ENCODE measurements around the gene TIAM2. TPM values are rescaled to one million over a fixed set of nuclear protein-coding genes. Genes with fewer than 3 reads are reported as not detected.
A peak's percentile ranks its signal among the peaks of the same experiment; 100 is the strongest.

TIAM2 gene
- total and polyA plus RNA-seq, 12 donors, result 4.3 to 22.5 (median 11.8) TPM

DNA sequence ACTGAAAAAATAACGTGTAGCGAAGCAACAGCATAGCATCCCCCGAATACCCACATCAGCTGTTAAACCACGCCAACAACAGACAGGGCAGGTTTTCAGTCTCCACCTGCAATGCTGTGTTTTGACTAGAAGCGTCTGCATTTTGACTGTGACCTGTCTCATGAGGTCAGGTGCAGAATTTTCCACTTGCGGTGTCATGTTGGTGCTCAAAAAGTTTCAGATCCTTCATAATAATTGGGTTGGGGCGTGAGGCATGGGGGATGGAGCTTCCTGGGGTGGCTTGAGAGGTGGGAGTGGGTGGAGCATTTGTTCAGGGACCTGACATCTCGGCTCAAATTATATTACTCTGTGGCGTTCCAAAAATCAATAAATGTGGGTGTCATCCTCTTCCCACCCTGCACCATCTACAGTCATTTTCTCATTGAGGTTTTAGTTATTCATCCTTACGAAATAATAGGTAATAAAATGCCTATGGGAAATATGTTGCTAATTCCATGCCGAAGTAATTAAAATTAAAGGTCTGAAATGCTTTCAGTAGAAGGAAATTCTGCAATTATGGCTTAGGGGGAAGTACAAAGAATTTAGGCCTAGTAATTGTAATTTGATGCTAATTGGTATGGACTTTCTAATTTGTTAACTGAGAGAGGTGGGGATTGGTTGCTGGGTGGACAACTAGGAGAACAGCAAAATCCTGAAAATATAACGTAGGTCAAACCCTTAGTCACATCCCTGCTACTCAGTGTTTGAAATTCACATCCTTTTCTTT is 81.0 kb downstream of the TIAM2 start:
- Histone ChIP-seq H3K9me3 (no peaks in the 10 kb centered on the region), H3K27ac (no peak overlapping the region), H3K27me3 (no peaks in the 10 kb centered on the region), H3K36me3 (no peaks in the 10 kb centered on the region), H3K4me3 (no peak overlapping the region), H3K4me1 (peaks cover 0 to 9% (median 0%) of the 10 kb centered on the region in 9 donors)
- intact Hi-C loops (cut with DNase I), result no loop called here
- ATAC-seq, result no peak
- 93 to 95% methylated on average over 12 of the region's 12 CpGs for WGBS, 2 donors
- no peak for DNase-seq
- TF ChIP-seq, protein P1, sequence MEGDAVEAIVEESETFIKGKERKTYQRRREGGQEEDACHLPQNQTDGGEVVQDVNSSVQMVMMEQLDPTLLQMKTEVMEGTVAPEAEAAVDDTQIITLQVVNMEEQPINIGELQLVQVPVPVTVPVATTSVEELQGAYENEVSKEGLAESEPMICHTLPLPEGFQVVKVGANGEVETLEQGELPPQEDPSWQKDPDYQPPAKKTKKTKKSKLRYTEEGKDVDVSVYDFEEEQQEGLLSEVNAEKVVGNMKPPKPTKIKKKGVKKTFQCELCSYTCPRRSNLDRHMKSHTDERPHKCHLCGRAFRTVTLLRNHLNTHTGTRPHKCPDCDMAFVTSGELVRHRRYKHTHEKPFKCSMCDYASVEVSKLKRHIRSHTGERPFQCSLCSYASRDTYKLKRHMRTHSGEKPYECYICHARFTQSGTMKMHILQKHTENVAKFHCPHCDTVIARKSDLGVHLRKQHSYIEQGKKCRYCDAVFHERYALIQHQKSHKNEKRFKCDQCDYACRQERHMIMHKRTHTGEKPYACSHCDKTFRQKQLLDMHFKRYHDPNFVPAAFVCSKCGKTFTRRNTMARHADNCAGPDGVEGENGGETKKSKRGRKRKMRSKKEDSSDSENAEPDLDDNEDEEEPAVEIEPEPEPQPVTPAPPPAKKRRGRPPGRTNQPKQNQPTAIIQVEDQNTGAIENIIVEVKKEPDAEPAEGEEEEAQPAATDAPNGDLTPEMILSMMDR (IDR thresholded peaks at IDR 0.05), result no peak

DNA sequence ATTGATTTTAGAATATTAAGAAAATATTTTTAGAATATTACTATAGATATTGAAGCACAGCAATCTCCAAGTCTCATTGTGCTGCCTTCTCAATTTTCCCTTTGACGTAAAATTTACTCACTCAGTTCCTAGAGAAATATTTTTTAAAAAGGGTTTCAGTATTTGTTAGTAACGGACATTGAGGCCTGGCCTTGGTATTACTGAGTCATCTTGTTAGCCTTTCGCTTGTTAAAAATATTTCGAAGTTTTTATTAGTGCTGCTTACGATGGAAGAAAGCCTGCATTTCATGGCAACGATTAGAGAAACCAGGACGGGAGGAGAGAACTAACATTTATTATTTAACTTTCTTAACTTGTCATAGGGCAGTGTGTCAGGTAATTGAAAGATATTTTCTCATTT is 82.2 kb downstream of the TIAM2 start:
- no peak overlapping the region for H3K27ac ChIP-seq
- no peaks in the 10 kb centered on the region for H3K9me3 ChIP-seq
- H3K27me3 ChIP-seq, result no peaks in the 10 kb centered on the region
- no peak overlapping the region for H3K4me3 ChIP-seq
- no peaks in the 10 kb centered on the region for H3K36me3 ChIP-seq
- 85 to 94% methylated on average over 7 of the region's 7 CpGs for WGBS, 2 donors
- intact Hi-C loops (cut with DNase I), result no loop called here
- ATAC-seq (no peak), DNase-seq (no peak)
- H3K4me1 ChIP-seq, result peaks cover 0 to 9% (median 0%) of the 10 kb centered on the region in 9 donors
- TF ChIP-seq, protein P1 (IDR thresholded peaks at IDR 0.05), result no peak

DNA sequence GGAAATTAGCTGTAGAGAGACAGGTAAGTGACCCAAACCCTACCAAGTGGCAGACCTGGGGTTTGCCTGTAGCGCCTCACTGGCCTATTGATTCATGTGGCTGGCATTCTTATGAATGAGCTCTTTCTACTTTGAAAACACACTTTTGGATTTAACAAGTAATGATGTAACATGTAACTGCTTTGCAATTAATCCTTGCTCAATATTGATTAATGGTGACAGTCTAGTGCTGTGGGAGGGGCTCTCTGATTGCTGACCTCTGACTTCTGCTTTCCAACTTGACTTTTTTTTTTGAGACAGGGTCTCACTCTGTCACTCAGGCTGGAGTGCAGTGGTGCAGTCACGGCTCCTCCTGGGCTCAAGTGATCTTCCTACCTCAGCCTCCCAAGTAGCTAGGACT is 82.7 kb downstream of the TIAM2 start:
- Histone ChIP-seq H3K27ac (no peak overlapping the region), H3K36me3 (no peaks in the 10 kb centered on the region), H3K4me3 (no peak overlapping the region), H3K9me3 (no peaks in the 10 kb centered on the region), H3K27me3 (no peaks in the 10 kb centered on the region), H3K4me1 (peaks cover 0 to 9% (median 0%) of the 10 kb centered on the region in 9 donors)
- intact Hi-C loops (cut with DNase I), result no loop called here
- ATAC-seq (no peak), DNase-seq (no peak)
- TF ChIP-seq, protein P1 (IDR thresholded peaks at IDR 0.05), result no peak
- WGBS, 2 donors, result 96 to 97% methylated on average over 2 of the region's 2 CpGs

DNA sequence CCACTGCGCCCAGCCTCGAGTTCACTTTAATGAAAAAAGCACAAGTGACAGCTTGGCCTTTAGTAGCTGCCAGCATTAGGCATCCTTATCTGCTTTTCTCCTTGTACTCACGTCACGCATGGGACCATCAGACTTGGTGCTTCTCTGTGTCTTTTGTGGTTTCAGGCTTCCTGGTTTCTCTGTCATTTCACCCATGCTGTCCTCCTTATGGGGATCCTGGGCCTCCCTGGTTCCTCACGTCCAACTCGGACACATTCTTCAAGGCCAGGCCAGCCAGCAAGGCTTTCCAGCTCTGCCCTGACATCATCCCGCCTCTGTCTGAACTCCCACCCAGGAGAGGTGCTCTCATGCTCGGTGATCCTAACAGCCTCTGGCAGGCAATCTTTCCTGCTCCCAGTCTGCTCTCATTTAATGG is 83.2 kb downstream of the TIAM2 start:
- Histone ChIP-seq H3K4me1 (peaks cover 0 to 9% (median 0%) of the 10 kb centered on the region in 9 donors), H3K36me3 (no peaks in the 10 kb centered on the region), H3K9me3 (no peaks in the 10 kb centered on the region), H3K27ac (no peak overlapping the region), H3K4me3 (no peak overlapping the region), H3K27me3 (no peaks in the 10 kb centered on the region)
- peak in 3 of 8 donors; percentile 35 to 73 (median 50) for ATAC-seq
- TF ChIP-seq, protein P1 (IDR thresholded peaks at IDR 0.05), result no peak
- no peak for DNase-seq
- WGBS, 2 donors, result 58 to 66% methylated on average over 8 of the region's 8 CpGs
- intact Hi-C loops (cut with DNase I), result no loop called here
